ENCODE measurements around the gene ADCY2.

GRCh38 chr5:7517006-7517405 lies 121.1 kb downstream of the ADCY2 start:
- no peak for TF ChIP-seq ZNF398 (tag by site-specific recombination; IDR thresholded peaks at IDR 0.05)
- TF ChIP-seq CTCF (tag by site-specific recombination; IDR thresholded peaks at IDR 0.05) = no peak
- no peak for TF ChIP-seq ZNF549 (tag by site-specific recombination; IDR thresholded peaks at IDR 0.05)
- no peak for TF ChIP-seq ZNF274 (IDR thresholded peaks at IDR 0.05; ENCODE audit: low read length)
- no peak for TF ChIP-seq ZNF274 (tag by site-specific recombination; IDR thresholded peaks at IDR 0.05; ENCODE audit: borderline replicate concordance)
- TF ChIP-seq REST (tag by site-specific recombination; IDR thresholded peaks at IDR 0.05) = no peak
- no peak for TF ChIP-seq ZNF155 (tag by site-specific recombination; IDR thresholded peaks at IDR 0.05)

All from HEK293 (cell line).